Stomach smooth muscle (tissue), 2 donors: ENCODE data around the gene BLOC1S1.

ENCODE experiments used
- H3K27ac ChIP-seq: one replicate; pipeline ENCODE4 v1.7.0; 2013; ENCODE audit warnings: mild to moderate bottlenecking, low read length, inconsistent platforms
- H3K27me3 ChIP-seq, 2 donors: one replicate each; pipeline ENCODE4 v1.7.0; 2013; ENCODE audit warnings: low read length in 2 of 2; ENCODE audit not compliant: insufficient read depth in 2 of 2, control insufficient read depth in 1 of 2
- H3K36me3 ChIP-seq, 2 donors: one replicate each; pipeline ENCODE4 v1.7.0; 2013; ENCODE audit warnings: low read length in 2 of 2; ENCODE audit not compliant: control insufficient read depth in 2 of 2, insufficient read depth in 2 of 2
- H3K4me1 ChIP-seq: one replicate; pipeline ENCODE4 v1.7.0; 2013; ENCODE audit warnings: low read length; ENCODE audit not compliant: control insufficient read depth, insufficient read depth
- H3K4me3 ChIP-seq, 2 donors: one replicate each; pipeline ENCODE4 v1.7.0; 2013; ENCODE audit warnings: low read length in 2 of 2
- H3K9ac ChIP-seq, 2 donors: one replicate each; pipeline ENCODE4 v1.7.0; 2013; ENCODE audit warnings: low read length in 2 of 2, mild to moderate bottlenecking in 1 of 2
- H3K9me3 ChIP-seq, 2 donors: one replicate each; pipeline ENCODE4 v1.7.0; 2013; ENCODE audit warnings: low read length in 2 of 2; ENCODE audit not compliant: control insufficient read depth in 2 of 2
- donor health status: healthy.
- donor health status: Pancreatic carcinoma.

The BLOC1S1 gene

DNA sequence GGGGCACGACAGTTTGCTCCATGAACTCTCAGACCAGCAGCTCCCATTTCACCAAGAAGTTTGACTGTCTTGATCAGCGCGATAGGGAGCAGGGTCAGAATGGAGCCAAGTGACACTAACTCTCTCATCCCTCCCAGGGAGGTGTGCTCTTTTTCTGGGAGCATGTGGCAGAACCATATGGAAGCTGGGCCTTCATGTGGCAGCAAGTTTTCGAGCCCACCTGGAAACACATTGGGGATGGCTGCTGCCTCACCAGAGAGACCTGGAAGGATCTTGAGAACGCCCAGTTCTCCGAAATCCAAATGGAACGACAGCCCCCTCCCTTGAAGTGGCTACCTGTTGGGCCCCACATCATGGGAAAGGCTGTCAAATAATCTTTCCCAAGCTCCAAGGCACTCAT is 32.2 kb upstream of the BLOC1S1 start:
- no peaks in the 10 kb centered on the region for H3K27me3 ChIP-seq
- H3K9me3 ChIP-seq = no peaks in the 10 kb centered on the region
- peaks cover 21 to 27% of the 10 kb centered on the region in 2 donors for H3K36me3 ChIP-seq
- no peak overlapping the region for H3K27ac ChIP-seq
- H3K4me3 ChIP-seq = no peak overlapping the region
- peaks cover 17% of the 10 kb centered on the region for H3K4me1 ChIP-seq
- no peak overlapping the region for H3K9ac ChIP-seq

DNA sequence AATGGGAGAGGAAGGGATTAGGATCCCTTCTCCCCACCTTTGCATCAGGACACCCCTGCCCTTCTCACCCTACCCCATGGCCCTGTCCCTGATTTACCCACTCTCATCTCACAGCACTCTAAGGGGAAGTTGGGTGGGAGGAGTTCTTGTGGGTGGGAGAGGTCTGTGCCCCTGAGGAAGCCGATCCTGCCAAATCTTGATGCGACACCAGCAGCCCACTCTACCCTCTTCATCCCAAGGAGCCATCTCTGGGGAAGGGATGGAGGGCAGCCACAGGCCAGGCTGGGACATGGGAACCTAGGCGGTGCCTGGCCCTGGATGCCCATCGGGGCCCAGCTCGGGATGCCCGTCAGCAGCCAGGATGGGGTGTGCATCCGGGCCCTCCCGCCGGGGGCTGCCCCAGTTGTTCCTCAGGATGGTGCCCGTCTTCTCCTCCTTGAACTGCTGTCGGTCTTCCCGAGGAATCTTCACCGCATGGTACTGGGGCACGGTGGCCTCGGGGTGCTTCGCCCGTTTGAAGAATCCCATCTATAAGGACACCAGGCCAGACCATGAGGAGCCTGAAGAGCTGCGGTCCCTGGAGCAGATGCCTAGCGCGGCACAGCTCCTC is 31.0 kb upstream of the BLOC1S1 start:
- Histone ChIP-seq H3K4me1 (peaks cover 17% of the 10 kb centered on the region), H3K36me3 (peaks cover 25 to 35% of the 10 kb centered on the region in 2 donors), H3K27ac (no peak overlapping the region), H3K4me3 (no peak overlapping the region), H3K27me3 (no peaks in the 10 kb centered on the region), H3K9me3 (no peaks in the 10 kb centered on the region), H3K9ac (no peak overlapping the region)

DNA sequence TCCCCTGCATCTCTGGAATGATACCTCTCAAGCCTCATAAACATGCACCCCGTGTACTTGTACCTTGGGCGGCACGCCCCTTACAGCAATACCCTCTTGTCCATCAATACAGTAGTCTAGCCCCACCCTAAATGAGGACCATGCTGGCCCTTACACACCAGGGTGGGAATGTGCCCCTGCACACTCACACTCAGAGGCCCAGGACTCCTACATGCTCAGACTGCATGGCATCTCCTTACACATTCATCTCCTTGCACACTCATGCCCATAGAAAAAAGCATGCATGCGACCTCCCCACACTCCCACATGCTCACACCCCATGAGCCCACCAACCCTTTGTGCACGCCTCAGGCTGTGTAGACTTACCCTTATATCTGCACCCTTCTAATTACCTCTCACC is 30.2 kb upstream of the BLOC1S1 start:
- H3K4me1 ChIP-seq = peaks cover 17% of the 10 kb centered on the region
- H3K9ac ChIP-seq = no peak overlapping the region
- no peak overlapping the region for H3K27ac ChIP-seq
- no peaks in the 10 kb centered on the region for H3K9me3 ChIP-seq
- H3K36me3 ChIP-seq = peaks cover 25 to 35% of the 10 kb centered on the region in 2 donors
- H3K27me3 ChIP-seq = no peaks in the 10 kb centered on the region
- H3K4me3 ChIP-seq = no peak overlapping the region

DNA sequence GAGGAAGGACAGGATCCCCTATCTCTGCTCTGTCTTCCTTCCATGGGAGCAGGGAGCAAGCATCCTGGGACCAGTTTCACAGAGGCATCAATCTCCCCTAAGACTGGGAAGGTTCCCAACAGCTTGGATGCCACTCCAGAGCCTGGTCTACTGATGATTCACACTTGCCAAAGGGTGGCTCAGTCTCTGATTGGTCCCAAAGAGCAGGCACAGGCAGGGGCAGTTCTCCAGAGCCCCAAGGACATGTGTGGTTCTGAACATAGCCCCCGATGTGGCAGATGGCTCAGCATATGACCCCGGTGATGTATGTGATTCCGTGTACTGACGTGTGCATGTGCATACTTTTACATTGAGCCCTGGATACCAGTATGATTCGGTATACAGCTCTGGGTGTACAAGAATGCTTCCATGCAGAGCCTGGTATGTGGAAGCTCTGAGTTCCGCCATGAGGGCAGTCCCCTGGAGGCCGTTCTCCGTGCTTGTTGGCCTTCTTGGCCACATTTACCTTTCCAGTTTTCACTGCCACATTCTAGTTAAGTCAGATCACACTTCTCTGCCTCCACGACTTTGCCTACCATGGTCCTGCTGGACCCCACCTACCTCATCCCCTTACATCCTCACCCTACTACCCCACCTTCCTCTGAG is 29.4 kb upstream of the BLOC1S1 start:
- no peak overlapping the region for H3K9ac ChIP-seq
- H3K4me3 ChIP-seq = no peak overlapping the region
- no peak overlapping the region for H3K27ac ChIP-seq
- H3K27me3 ChIP-seq = no peaks in the 10 kb centered on the region
- H3K9me3 ChIP-seq = no peaks in the 10 kb centered on the region
- H3K4me1 ChIP-seq = peaks cover 11% of the 10 kb centered on the region
- H3K36me3 ChIP-seq = peaks cover 28 to 35% of the 10 kb centered on the region in 2 donors

DNA sequence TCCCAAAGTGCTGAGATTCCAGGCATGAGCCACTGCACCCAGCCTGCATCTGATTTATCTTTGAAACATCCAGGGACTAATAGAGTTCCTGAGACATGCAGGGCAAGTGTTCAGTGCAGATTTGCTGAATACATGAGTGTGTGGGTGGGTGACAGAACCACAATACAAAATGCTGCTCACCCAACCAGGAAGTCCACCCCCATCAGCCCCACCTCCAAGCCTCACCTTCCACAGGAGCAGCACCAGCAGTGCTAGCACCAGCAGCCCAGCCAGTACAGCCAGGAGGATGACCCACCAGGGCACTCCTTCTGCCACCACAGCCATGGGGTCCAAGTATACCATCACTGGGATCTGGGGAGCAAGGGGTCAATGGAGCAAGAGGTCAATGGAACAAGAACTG is 28.1 kb upstream of the BLOC1S1 start:
- Histone ChIP-seq H3K9ac (no peak overlapping the region), H3K27me3 (no peaks in the 10 kb centered on the region), H3K27ac (no peak overlapping the region), H3K4me3 (no peak overlapping the region), H3K4me1 (peaks cover 3% of the 10 kb centered on the region), H3K9me3 (no peaks in the 10 kb centered on the region), H3K36me3 (peaks cover 35 to 44% of the 10 kb centered on the region in 2 donors)

DNA sequence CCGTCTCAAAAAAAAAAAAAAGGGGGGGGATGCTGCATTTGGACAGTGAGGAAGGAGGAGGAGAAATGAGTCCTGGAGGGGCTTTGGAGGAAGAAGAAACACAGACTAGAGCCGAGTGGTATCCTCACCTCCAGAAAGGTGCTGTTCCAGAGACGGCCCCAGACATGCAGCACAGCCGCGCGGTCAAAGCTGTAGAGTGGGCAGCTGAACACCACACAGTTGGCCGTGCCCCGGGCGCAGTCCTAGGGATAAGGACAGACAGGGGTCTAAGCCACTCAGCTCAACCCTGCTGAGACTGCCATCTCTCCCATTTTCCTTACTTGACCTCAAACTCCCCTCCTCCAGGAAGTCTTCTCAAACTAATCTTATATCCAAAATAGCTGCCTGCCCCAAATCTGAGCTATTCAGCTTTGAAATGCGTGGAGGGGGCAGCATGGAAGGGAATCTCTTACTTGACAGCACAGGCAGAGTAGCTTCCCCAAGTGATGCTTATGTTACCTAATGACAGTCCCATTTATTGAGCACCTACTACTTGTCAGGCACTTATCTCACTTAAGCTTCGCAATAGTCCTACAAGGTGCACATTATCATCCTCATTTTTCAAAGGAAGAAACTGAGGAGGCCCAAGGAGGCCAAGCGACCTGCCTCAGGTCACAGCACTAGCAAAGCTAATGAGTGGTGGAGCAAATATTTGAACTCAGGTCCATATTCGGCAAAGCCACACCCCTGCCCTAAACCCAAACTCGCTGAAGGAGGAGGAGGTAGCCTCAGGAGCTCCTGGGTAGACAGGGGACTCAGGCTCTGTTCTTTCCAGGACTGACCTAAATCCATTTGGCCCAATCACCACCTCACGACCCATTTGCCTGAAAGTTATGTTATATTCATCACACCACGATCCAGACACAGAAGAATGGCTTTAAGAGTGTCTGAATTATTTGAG is 26.9 kb upstream of the BLOC1S1 start:
- H3K4me1 ChIP-seq = peaks cover 3% of the 10 kb centered on the region
- H3K9me3 ChIP-seq = no peaks in the 10 kb centered on the region
- no peak overlapping the region for H3K27ac ChIP-seq
- H3K36me3 ChIP-seq = peaks cover 44 to 54% of the 10 kb centered on the region in 2 donors
- H3K9ac ChIP-seq = no peak overlapping the region
- H3K27me3 ChIP-seq = no peaks in the 10 kb centered on the region
- no peak overlapping the region for H3K4me3 ChIP-seq

DNA sequence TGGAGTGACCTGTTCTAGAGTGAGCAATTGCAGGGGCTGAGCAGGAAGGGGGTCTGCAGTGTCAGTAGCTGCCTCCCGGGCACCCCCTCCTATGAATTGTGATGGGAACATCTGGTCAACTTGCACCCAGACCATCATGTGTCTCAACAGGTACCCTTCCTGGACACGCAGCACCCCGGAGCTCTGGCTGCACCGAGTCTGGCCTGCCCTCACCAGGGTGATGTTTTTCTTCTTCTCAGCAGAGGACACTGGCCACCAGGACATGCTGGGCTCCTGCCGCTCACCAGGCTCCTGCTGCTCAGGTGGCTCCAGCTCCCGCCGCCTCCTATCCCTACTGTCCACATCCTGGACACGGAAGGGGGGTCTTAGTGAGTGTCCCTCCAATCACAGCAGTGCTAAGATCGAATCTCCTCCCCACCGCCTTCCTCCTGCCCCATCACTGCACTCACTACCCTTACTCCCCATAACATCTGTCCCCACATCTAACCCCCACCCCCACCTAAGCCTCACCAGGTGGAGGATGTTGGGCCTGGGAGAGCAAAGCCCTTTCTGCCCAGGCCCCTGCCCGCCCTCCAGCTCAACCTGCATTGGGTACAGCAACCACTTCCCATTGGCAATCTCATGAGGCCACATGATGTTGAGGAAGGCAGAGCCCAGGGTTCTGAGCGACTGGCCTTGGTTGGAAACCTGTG is 23.1 kb upstream of the BLOC1S1 start:
- Histone ChIP-seq H3K36me3 (peaks cover 60 to 67% of the 10 kb centered on the region in 2 donors), H3K27me3 (no peaks in the 10 kb centered on the region), H3K27ac (no peak overlapping the region), H3K4me3 (no peak overlapping the region), H3K4me1 (no peaks in the 10 kb centered on the region), H3K9me3 (no peaks in the 10 kb centered on the region), H3K9ac (no peak overlapping the region)

DNA sequence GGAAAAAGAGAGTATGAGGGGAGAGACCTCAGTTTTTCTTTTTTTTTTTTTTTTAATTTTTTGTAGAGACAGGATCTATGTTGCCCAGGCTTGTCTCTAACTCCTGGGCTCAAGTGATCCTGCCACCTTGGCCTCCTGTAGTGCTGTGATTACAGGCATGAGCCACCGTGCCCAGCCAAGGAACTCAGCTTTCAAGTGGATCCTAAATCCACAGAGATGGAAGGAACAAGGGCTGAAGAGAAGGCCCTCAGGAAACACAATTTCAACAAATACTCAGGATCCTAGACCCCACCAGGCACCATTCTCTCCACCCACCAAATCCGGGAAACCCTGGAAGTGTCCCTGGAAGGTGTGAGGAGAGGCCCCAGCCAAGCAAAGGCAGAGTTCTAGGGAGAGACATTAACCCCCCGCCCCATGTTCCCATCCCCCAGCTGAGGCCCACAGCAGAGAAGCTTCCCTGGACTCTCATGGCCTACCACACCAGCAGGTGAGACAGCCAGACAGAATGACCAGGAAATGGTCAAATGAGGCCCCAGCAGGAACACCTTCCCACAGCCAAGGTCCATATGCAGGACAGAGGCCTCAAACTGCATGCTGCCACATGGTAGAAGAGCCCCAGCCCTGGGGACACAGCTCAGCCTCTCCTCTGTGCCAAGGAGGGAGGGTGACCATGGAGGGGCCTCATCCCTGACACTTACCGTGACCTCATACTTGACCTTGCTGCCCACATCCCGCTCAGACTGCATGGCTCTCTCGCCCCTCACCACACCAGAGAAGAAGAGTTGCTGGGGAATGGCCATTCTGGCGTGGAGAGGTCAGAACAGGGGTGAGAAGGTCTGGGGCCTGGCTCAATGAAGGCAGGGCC is 22.3 kb upstream of the BLOC1S1 start:
- Histone ChIP-seq H3K27ac (no peak overlapping the region), H3K9me3 (no peaks in the 10 kb centered on the region), H3K9ac (no peak overlapping the region), H3K36me3 (peaks cover 60 to 63% of the 10 kb centered on the region in 2 donors), H3K4me3 (no peak overlapping the region), H3K27me3 (no peaks in the 10 kb centered on the region), H3K4me1 (peaks cover 2% of the 10 kb centered on the region)

DNA sequence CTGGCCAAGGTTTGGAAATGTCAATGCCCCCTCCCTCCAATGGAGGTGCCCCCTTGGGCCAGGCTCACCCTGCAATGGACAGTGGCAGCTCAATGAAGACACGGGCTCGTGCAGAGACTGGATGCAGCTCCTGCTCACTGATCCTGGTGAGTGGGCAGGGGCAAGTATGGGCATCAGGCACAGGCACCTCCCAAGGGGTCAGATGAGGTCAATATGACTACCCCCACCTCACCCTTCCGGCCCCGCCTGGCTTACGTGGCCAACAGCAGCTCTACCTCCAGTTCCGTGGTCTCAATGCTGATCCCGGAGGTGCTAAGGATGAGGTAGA is 21.7 kb upstream of the BLOC1S1 start:
- no peak overlapping the region for H3K4me3 ChIP-seq
- H3K27me3 ChIP-seq = no peaks in the 10 kb centered on the region
- no peak overlapping the region for H3K9ac ChIP-seq
- peaks cover 5% of the 10 kb centered on the region for H3K4me1 ChIP-seq
- H3K27ac ChIP-seq = no peak overlapping the region
- H3K36me3 ChIP-seq = peaks cover 60 to 61% of the 10 kb centered on the region in 2 donors
- no peaks in the 10 kb centered on the region for H3K9me3 ChIP-seq

DNA sequence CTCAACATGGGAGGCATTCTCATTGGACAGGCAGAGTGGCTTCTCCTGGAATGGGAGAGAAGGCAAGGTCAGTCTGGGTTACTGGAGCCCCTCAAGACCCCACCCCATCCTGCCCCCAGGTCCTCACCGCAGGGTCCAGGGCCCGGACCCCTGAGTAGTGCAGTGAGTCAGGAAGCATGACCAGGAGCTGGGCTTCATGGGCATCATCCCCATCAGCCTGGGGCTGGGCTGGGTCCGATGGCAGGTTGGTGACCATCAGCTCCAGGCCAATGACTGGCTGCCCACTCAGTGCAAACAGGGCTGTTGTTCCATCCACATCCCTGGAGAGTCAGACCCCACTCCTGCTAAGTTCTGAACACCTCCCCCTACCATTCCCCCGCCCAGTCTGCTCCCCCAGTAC is 21.2 kb upstream of the BLOC1S1 start:
- Histone ChIP-seq H3K4me1 (peaks cover 10% of the 10 kb centered on the region), H3K9ac (no peak overlapping the region), H3K36me3 (peaks cover 61 to 63% of the 10 kb centered on the region in 2 donors), H3K27ac (no peak overlapping the region), H3K4me3 (no peak overlapping the region), H3K27me3 (no peaks in the 10 kb centered on the region), H3K9me3 (no peaks in the 10 kb centered on the region)
